Measurements from ENCODE around the gene CXCR6.

CXCR6 gene

DNA sequence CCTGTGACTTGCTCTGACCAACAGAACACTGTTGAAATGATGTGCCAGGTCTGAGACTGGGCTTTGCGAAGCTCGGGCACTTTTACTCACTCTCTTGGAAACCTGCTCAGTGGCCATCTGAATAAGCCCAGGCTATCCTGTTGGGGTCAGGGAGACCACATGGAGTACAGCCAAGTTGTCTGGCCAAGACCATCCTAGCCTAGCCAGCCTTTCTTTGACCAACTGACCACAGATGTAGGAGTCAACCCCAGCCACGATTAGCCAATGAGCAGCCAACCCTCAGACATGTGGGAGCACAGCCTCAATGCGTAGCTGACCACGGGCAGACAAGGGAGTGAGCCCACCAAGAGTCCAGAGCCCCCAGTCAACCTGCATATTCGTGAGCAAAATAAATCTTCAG is 30.8 kb upstream of the CXCR6 start:
- no peak overlapping the region for H3K9ac ChIP-seq (ENCODE audit: low read length)
- no peak overlapping the region for H4K91ac ChIP-seq (ENCODE audit: low read depth, low read length)
- H3K36me3 ChIP-seq (ENCODE audit: control insufficient read depth in 1 of 2, insufficient read depth in 2 of 2, low read length in 2 of 2), result no peaks in the 10 kb centered on the region
- no peak overlapping the region for H2AFZ ChIP-seq (ENCODE audit: insufficient read depth, low read length, poor library complexity)
- no peak for DNase-seq
- H3K23ac ChIP-seq (ENCODE audit: low read length), result no peak overlapping the region
- H3K79me1 ChIP-seq (ENCODE audit: low read length), result no peaks in the 10 kb centered on the region
- no peaks in the 10 kb centered on the region for H3K79me2 ChIP-seq (ENCODE audit: control insufficient read depth, insufficient read depth, low read length, poor library complexity)
- H3K9me3 ChIP-seq (ENCODE audit: insufficient read depth, low read depth, low read length), result peaks cover 1% of the 10 kb centered on the region
- no peak overlapping the region for H3K4me3 ChIP-seq (ENCODE audit: low read depth, low read length)
- H2BK5ac ChIP-seq (ENCODE audit: low read depth, low read length, poor library complexity), result no peak overlapping the region
- no peaks in the 10 kb centered on the region for H3K27me3 ChIP-seq (ENCODE audit: insufficient read depth, low read length)
- H4K12ac ChIP-seq (ENCODE audit: low read depth, low read length), result no peak overlapping the region
- peaks cover 0 to 3% of the 10 kb centered on the region in 2 experiments for H3K4me1 ChIP-seq (ENCODE audit: control insufficient read depth in 1 of 2, insufficient read depth in 2 of 2, low read length in 2 of 2)
- no peak overlapping the region for H3K18ac ChIP-seq (ENCODE audit: low read length)
- no CpG with 5 or more reads among the region's 6 CpGs for WGBS (ENCODE audit: extremely low coverage, insufficient coverage, insufficient read length)
- no peak overlapping the region for H2BK12ac ChIP-seq (ENCODE audit: low read length)
- no peak overlapping the region for H2BK120ac ChIP-seq (ENCODE audit: insufficient read depth, low read length, poor library complexity)
- no peak overlapping the region for H3K4me2 ChIP-seq (ENCODE audit: low read length)
- no peak overlapping the region for H4K8ac ChIP-seq (ENCODE audit: low read depth, low read length)
- no peak overlapping the region for H3K4ac ChIP-seq (ENCODE audit: low read depth, low read length)
- no peak overlapping the region for H3K14ac ChIP-seq (ENCODE audit: low read length)
- no peak overlapping the region for H3K27ac ChIP-seq (ENCODE audit: low read depth, low read length)
- H2AK5ac ChIP-seq (ENCODE audit: low read length), result no peak overlapping the region

DNA sequence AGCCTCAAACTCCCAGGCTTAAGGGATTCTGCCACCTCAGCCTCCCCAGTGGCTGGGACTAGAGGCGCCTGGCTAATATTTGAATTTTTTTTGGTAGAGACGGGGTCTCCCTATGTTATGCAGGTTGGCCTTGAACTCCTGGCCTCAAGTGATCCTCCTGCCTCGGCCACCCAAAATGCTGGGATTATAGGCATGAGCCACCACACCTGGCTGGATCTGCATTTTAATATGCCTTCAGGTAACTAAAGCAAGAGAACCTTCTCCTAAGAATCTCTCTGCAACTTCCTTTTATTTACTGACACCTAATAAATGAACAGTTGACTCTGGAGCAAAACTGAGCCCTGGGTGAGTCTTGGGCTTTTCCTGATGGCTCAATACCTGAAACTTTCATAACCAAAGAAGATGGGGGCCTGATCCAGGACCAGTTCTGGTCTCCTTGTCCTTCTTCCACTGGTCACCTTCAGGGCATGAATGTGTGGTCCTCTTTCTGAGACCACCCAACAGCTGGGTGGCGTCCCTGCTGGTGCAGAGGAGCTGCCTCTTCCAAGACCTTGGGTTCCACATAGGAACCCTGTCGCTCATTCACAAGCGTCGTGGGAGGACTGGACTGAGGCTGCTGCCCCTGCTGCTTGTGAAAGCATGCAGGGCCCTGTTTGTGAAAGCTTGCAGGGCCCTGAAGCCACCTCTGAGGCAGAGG is 28.8 kb upstream of the CXCR6 start:
- no peaks in the 10 kb centered on the region for H3K4me1 ChIP-seq (ENCODE audit: control insufficient read depth in 1 of 2, insufficient read depth in 2 of 2, low read length in 2 of 2)
- no peak overlapping the region for H3K9ac ChIP-seq (ENCODE audit: low read length)
- no peaks in the 10 kb centered on the region for H3K79me1 ChIP-seq (ENCODE audit: low read length)
- H3K4ac ChIP-seq (ENCODE audit: low read depth, low read length), result no peak overlapping the region
- no CpG with 5 or more reads among the region's 7 CpGs for WGBS (ENCODE audit: extremely low coverage, insufficient coverage, insufficient read length)
- no peak overlapping the region for H2AK5ac ChIP-seq (ENCODE audit: low read length)
- no peak overlapping the region for H4K8ac ChIP-seq (ENCODE audit: low read depth, low read length)
- no peak for DNase-seq
- no peaks in the 10 kb centered on the region for H3K27me3 ChIP-seq (ENCODE audit: insufficient read depth, low read length)
- peaks cover 1% of the 10 kb centered on the region for H3K9me3 ChIP-seq (ENCODE audit: insufficient read depth, low read depth, low read length)
- no peak overlapping the region for H2BK5ac ChIP-seq (ENCODE audit: low read depth, low read length, poor library complexity)
- no peak overlapping the region for H2BK12ac ChIP-seq (ENCODE audit: low read length)
- no peaks in the 10 kb centered on the region for H3K36me3 ChIP-seq (ENCODE audit: control insufficient read depth in 1 of 2, insufficient read depth in 2 of 2, low read length in 2 of 2)
- no peak overlapping the region for H2BK120ac ChIP-seq (ENCODE audit: insufficient read depth, low read length, poor library complexity)
- no peak overlapping the region for H3K23ac ChIP-seq (ENCODE audit: low read length)
- no peak overlapping the region for H4K12ac ChIP-seq (ENCODE audit: low read depth, low read length)
- H3K27ac ChIP-seq (ENCODE audit: low read depth, low read length), result no peak overlapping the region
- no peak overlapping the region for H3K14ac ChIP-seq (ENCODE audit: low read length)
- no peak overlapping the region for H3K18ac ChIP-seq (ENCODE audit: low read length)
- no peak overlapping the region for H2AFZ ChIP-seq (ENCODE audit: insufficient read depth, low read length, poor library complexity)
- no peak overlapping the region for H3K4me3 ChIP-seq (ENCODE audit: low read depth, low read length)
- no peaks in the 10 kb centered on the region for H3K79me2 ChIP-seq (ENCODE audit: control insufficient read depth, insufficient read depth, low read length, poor library complexity)
- H3K4me2 ChIP-seq (ENCODE audit: low read length), result no peak overlapping the region
- no peak overlapping the region for H4K91ac ChIP-seq (ENCODE audit: low read depth, low read length)

DNA sequence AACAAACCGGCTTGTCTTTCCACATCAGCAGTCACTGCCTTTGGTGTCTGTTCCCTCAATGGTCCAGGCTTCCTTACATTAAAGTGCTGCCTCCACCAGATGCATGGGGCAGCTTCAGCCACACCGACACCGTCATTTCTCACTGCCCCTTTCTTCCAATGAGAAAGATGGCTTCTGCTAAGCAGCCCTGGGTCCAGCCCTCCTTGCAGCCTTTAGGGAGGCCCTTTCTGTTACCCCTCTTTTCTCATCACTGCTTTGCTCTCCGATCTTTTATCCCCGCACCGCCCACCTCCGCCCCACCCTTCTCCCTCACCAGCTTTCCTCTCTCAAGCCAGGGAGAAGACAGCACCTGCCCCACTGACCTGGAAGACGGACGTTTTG is 28.2 kb upstream of the CXCR6 start:
- 100% methylated on average over 4 of the region's 9 CpGs for WGBS (ENCODE audit: extremely low coverage, insufficient coverage, insufficient read length)
- Histone ChIP-seq H3K9me3 (ENCODE audit: insufficient read depth, low read depth, low read length) (peaks cover 1% of the 10 kb centered on the region), H4K8ac (ENCODE audit: low read depth, low read length) (no peak overlapping the region), H3K79me2 (ENCODE audit: control insufficient read depth, insufficient read depth, low read length, poor library complexity) (no peaks in the 10 kb centered on the region), H3K4ac (ENCODE audit: low read depth, low read length) (no peak overlapping the region), H3K27me3 (ENCODE audit: insufficient read depth, low read length) (no peaks in the 10 kb centered on the region), H2AFZ (ENCODE audit: insufficient read depth, low read length, poor library complexity) (no peak overlapping the region), H3K4me3 (ENCODE audit: low read depth, low read length) (no peak overlapping the region), H3K27ac (ENCODE audit: low read depth, low read length) (no peak overlapping the region), H3K23ac (ENCODE audit: low read length) (no peak overlapping the region), H3K4me2 (ENCODE audit: low read length) (no peak overlapping the region), H3K4me1 (ENCODE audit: control insufficient read depth in 1 of 2, insufficient read depth in 2 of 2, low read length in 2 of 2) (no peaks in the 10 kb centered on the region), H2BK120ac (ENCODE audit: insufficient read depth, low read length, poor library complexity) (no peak overlapping the region), H3K36me3 (ENCODE audit: control insufficient read depth in 1 of 2, insufficient read depth in 2 of 2, low read length in 2 of 2) (no peaks in the 10 kb centered on the region), H4K12ac (ENCODE audit: low read depth, low read length) (no peak overlapping the region), H3K18ac (ENCODE audit: low read length) (no peak overlapping the region), H4K91ac (ENCODE audit: low read depth, low read length) (no peak overlapping the region), H3K14ac (ENCODE audit: low read length) (no peak overlapping the region), H2AK5ac (ENCODE audit: low read length) (no peak overlapping the region), H3K79me1 (ENCODE audit: low read length) (no peaks in the 10 kb centered on the region), H2BK5ac (ENCODE audit: low read depth, low read length, poor library complexity) (no peak overlapping the region), H3K9ac (ENCODE audit: low read length) (no peak overlapping the region), H2BK12ac (ENCODE audit: low read length) (no peak overlapping the region)
- no peak for DNase-seq

DNA sequence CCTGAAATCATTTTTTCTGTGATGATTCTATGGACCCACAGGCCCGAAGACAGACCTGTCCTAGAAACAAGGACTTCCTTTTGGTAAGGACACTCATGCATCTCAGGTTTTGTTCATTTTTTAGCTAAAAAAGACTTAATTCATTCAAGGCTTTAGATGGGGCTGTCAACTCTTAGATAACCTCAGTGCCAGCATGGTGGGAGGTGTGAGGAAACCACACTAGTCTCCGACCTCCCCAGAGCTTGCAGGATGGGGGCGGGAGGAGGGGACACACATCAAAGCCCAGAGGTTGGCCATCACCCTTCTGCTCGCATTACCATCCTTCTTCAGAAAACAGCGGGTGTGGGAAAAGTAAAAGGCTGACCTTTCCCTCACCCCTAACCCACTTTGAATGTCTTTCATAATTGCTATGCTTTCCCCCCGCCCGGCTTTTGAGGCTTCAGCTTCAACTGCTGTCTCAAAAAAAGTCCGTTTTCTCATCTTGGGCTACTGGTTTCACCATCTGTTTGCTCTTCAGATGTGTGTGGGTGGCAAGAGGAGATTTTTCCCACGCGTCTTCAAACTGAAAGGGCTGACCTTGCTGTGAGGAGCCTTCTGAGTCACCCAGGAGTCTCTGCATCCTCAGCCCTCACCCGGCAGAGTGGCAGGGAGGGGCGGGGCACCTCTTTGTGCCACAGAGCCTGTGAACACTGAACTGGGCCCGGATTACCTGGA is 27.6 kb upstream of the CXCR6 start:
- no CpG with 5 or more reads among the region's 13 CpGs for WGBS (ENCODE audit: extremely low coverage, insufficient coverage, insufficient read length)
- Histone ChIP-seq H3K79me1 (ENCODE audit: low read length) (no peaks in the 10 kb centered on the region), H3K36me3 (ENCODE audit: control insufficient read depth in 1 of 2, insufficient read depth in 2 of 2, low read length in 2 of 2) (peaks cover 0 to under 1% of the 10 kb centered on the region in 2 experiments), H2BK5ac (ENCODE audit: low read depth, low read length, poor library complexity) (no peak overlapping the region), H4K12ac (ENCODE audit: low read depth, low read length) (no peak overlapping the region), H2BK12ac (ENCODE audit: low read length) (no peak overlapping the region), H2BK120ac (ENCODE audit: insufficient read depth, low read length, poor library complexity) (no peak overlapping the region), H3K27me3 (ENCODE audit: insufficient read depth, low read length) (no peaks in the 10 kb centered on the region), H3K4me3 (ENCODE audit: low read depth, low read length) (no peak overlapping the region), H4K8ac (ENCODE audit: low read depth, low read length) (no peak overlapping the region), H3K79me2 (ENCODE audit: control insufficient read depth, insufficient read depth, low read length, poor library complexity) (no peaks in the 10 kb centered on the region), H2AK5ac (ENCODE audit: low read length) (no peak overlapping the region), H3K9ac (ENCODE audit: low read length) (no peak overlapping the region), H3K23ac (ENCODE audit: low read length) (no peak overlapping the region), H3K4me1 (ENCODE audit: control insufficient read depth in 1 of 2, insufficient read depth in 2 of 2, low read length in 2 of 2) (no peaks in the 10 kb centered on the region), H3K14ac (ENCODE audit: low read length) (no peak overlapping the region), H2AFZ (ENCODE audit: insufficient read depth, low read length, poor library complexity) (no peak overlapping the region), H4K91ac (ENCODE audit: low read depth, low read length) (no peak overlapping the region), H3K27ac (ENCODE audit: low read depth, low read length) (no peak overlapping the region), H3K4me2 (ENCODE audit: low read length) (no peak overlapping the region), H3K18ac (ENCODE audit: low read length) (no peak overlapping the region), H3K9me3 (ENCODE audit: insufficient read depth, low read depth, low read length) (peaks cover 1% of the 10 kb centered on the region), H3K4ac (ENCODE audit: low read depth, low read length) (no peak overlapping the region)
- peak in 1 of 2 donors; percentile 2 for DNase-seq
